Mesendoderm (in vitro differentiated cells): ENCODE results near the gene IL3.
"Not testable (repeated sequence)": the region's sequence is repeated elsewhere in the genome, so short reads cannot be mapped to it uniquely, and the experiment has no call there.

Source experiments
- DNase-seq: peaks from one replicate; pipeline ENCODE4 v3.0.0; 2013
- H2AK5ac ChIP-seq: 2 replicates; pipeline ENCODE4 v1.6.1; 2013; ENCODE audit warnings: low read length, inconsistent platforms
- H2BK120ac ChIP-seq: 2 replicates; pipeline ENCODE4 v1.6.1; 2013; ENCODE audit warnings: low read depth, mild to moderate bottlenecking, low read length, moderate library complexity, mixed read lengths
- H2BK15ac ChIP-seq: replicated peaks from 2 replicates; pipeline ENCODE4 v1.6.1; 2013; ENCODE audit warnings: low read depth, mild to moderate bottlenecking, moderate library complexity
- H2BK5ac ChIP-seq: 2 replicates; pipeline ENCODE4 v1.6.1; 2013; ENCODE audit warnings: low read length, inconsistent platforms
- H3K18ac ChIP-seq: 2 replicates; pipeline ENCODE4 v1.6.1; 2013; ENCODE audit warnings: mild to moderate bottlenecking, low read length, mixed read lengths
- H3K23ac ChIP-seq: one replicate; pipeline ENCODE4 v1.6.1; 2013; ENCODE audit warnings: low read length
- H3K27ac ChIP-seq: 2 replicates; pipeline ENCODE4 v1.5.1; 2013; ENCODE audit warnings: low read depth, mild to moderate bottlenecking, inconsistent platforms, low read length, moderate library complexity
- H3K27me3 ChIP-seq: 2 replicates; pipeline ENCODE4 v1.6.1; 2013; ENCODE audit warnings: low read length, control low read depth, mild to moderate bottlenecking, inconsistent platforms; ENCODE audit not compliant: insufficient read depth, poor library complexity
- H3K36me3 ChIP-seq: 2 replicates; pipeline ENCODE4 v1.6.1; 2013; ENCODE audit warnings: low read length, inconsistent platforms; ENCODE audit not compliant: control insufficient read depth, insufficient read depth
- H3K4ac ChIP-seq: one replicate; pipeline ENCODE4 v1.6.1; 2013; ENCODE audit warnings: low read depth, mild to moderate bottlenecking, low read length, moderate library complexity
- H3K4me1 ChIP-seq: 2 replicates; pipeline ENCODE4 v1.6.1; 2013; ENCODE audit warnings: low read depth, low read length, inconsistent platforms; ENCODE audit not compliant: control insufficient read depth
- H3K4me2 ChIP-seq: 2 replicates; pipeline ENCODE4 v1.6.1; 2013; ENCODE audit warnings: low read length
- H3K4me3 ChIP-seq: 2 replicates; pipeline ENCODE4 v1.5.1; 2013; ENCODE audit warnings: mild to moderate bottlenecking, low read length
- H3K56ac ChIP-seq: one replicate; pipeline ENCODE4 v1.6.1; 2013; ENCODE audit warnings: low read length
- H3K79me1 ChIP-seq: 2 replicates; pipeline ENCODE4 v1.6.1; 2013; ENCODE audit warnings: low read length, inconsistent platforms
- H3K79me2 ChIP-seq: 2 replicates; pipeline ENCODE4 v1.6.1; 2013; ENCODE audit warnings: mild to moderate bottlenecking, low read length; ENCODE audit not compliant: control insufficient read depth, insufficient read depth
- H3K9ac ChIP-seq: 2 replicates; pipeline ENCODE4 v1.6.1; 2013; ENCODE audit warnings: low read length, inconsistent platforms
- H4K5ac ChIP-seq: one replicate; pipeline ENCODE4 v1.6.1; 2013; ENCODE audit warnings: low read length
- H4K8ac ChIP-seq: one replicate; pipeline ENCODE4 v1.6.1; 2013; ENCODE audit warnings: low read depth, mild to moderate bottlenecking, control low read depth, low read length, moderate library complexity
- WGBS: extraction: QIAGEN DNeasy Blood & Tissue Kit; methylation state at CpG from one replicate; pipeline ENCODE4 v1.1.7; 2013; ENCODE audit warnings: low lambda C conversion rate, missing lambda C conversion rate; ENCODE audit not compliant: insufficient coverage; ENCODE audit errors: extremely low coverage; 5-methylcytosine and 5-hydroxymethylcytosine counted together

IL3 gene

DNA sequence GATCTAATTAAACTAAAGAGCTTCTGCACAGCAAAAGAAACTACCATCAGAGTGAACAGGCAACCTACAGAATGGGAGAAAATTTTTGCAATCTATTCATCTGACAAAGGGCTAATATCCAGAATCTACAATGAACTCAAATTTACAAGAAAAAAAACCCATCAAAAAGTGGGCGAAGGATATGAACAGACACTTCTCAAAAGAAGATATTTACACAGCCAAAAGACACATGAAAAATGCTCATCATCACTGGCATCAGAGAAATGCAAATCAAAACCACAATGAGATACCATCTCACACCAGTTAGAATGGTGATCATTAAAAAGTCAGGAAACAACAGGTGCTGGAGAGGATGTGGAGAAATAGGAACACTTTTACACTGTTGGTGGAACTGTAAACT lies 48.0 kb downstream of the IL3 start:
- not testable (repeated sequence) for H3K4ac ChIP-seq, H3K4me2 ChIP-seq, H3K79me2 ChIP-seq, H2BK120ac ChIP-seq, H3K4me3 ChIP-seq, H3K27me3 ChIP-seq, H2BK5ac ChIP-seq, H3K23ac ChIP-seq, H2AK5ac ChIP-seq, H4K8ac ChIP-seq, H3K27ac ChIP-seq, H4K5ac ChIP-seq, H2BK15ac ChIP-seq, H3K56ac ChIP-seq, H3K36me3 ChIP-seq, H3K4me1 ChIP-seq, H3K18ac ChIP-seq, H3K79me1 ChIP-seq, DNase-seq, H3K9ac ChIP-seq
- no CpG with 5 or more reads among the region's 1 CpG for WGBS

DNA sequence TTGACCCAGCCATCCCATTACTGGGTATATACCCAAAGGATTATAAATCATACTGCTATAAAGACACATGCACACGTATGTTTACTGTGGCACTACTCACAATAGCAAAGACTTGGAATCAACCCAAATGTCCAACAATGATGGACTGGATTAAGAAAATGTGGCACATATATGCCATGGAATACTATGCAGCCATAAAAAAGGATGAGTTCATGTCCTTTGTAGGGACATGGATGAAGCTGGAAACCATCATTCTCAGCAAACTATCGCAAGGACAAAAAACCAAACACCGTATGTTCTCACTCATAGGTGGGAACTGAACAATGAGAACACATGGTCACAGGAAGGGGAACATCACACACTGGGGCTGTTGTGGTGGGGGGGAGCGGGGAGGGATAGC lies 48.5 kb downstream of the IL3 start:
- not testable (repeated sequence) for H2BK120ac ChIP-seq, H3K36me3 ChIP-seq, H4K5ac ChIP-seq, H2BK15ac ChIP-seq, H3K27me3 ChIP-seq, H3K79me1 ChIP-seq, H3K4me1 ChIP-seq, H3K23ac ChIP-seq, H2BK5ac ChIP-seq, H3K4me2 ChIP-seq, DNase-seq, H2AK5ac ChIP-seq, H3K4me3 ChIP-seq, H3K27ac ChIP-seq, H3K4ac ChIP-seq, H4K8ac ChIP-seq, H3K56ac ChIP-seq, H3K18ac ChIP-seq, H3K9ac ChIP-seq, H3K79me2 ChIP-seq
- no CpG with 5 or more reads among the region's 4 CpGs for WGBS

DNA sequence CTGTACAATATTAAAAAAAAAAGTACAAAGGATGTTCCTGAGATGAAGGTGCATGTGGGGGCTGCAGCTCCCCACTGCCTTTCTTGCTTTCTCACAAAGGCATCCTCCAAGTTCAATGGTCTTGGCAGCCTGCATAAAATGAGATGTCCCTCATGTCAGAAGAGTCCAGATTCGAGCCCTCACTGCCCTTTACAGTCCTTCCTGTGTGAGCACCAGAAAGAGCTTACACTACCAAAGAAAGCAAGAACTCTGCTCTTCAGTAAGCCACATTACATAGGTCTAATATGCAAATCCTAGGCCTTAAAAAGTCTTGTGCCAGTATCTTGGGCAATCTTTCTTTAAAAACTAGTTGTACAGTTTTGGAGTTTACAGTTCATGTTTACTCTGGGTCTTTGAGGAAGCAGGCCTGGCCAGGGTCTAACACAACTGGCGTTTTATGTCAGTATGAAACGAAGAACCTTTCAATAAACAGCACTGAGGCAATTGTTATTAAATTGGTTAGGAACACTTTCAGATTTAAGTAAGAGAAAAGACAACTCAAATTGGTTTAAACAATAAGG lies 49.1 kb downstream of the IL3 start:
- H3K4me3 ChIP-seq: no peak overlapping the region
- H3K27ac ChIP-seq: no peak overlapping the region
- H2BK15ac ChIP-seq: no peak overlapping the region
- no peak overlapping the region for H3K4ac ChIP-seq
- no peak overlapping the region for H4K8ac ChIP-seq
- no peaks in the 10 kb centered on the region for H3K36me3 ChIP-seq
- no peaks in the 10 kb centered on the region for H3K4me1 ChIP-seq
- H3K27me3 ChIP-seq: no peaks in the 10 kb centered on the region
- no CpG with 5 or more reads among the region's 3 CpGs for WGBS
- no peak overlapping the region for H2BK5ac ChIP-seq
- H3K23ac ChIP-seq: no peak overlapping the region
- no peak overlapping the region for H2BK120ac ChIP-seq
- H3K79me1 ChIP-seq: no peaks in the 10 kb centered on the region
- H4K5ac ChIP-seq: no peak overlapping the region
- no peak overlapping the region for H3K9ac ChIP-seq
- H3K56ac ChIP-seq: no peak overlapping the region
- no peak overlapping the region for H2AK5ac ChIP-seq
- DNase-seq: no peak
- no peak overlapping the region for H3K18ac ChIP-seq
- no peak overlapping the region for H3K4me2 ChIP-seq
- no peaks in the 10 kb centered on the region for H3K79me2 ChIP-seq

- Histone ChIP-seq H3K79me2 (no peaks in the 10 kb centered on the region), H3K9ac (no peak overlapping the region)
- WGBS: no CpG with 5 or more reads among the region's 3 CpGs
Observed at GRCh38 chr5:132110195-132110594, 49.7 kb downstream of the IL3 start.

DNA sequence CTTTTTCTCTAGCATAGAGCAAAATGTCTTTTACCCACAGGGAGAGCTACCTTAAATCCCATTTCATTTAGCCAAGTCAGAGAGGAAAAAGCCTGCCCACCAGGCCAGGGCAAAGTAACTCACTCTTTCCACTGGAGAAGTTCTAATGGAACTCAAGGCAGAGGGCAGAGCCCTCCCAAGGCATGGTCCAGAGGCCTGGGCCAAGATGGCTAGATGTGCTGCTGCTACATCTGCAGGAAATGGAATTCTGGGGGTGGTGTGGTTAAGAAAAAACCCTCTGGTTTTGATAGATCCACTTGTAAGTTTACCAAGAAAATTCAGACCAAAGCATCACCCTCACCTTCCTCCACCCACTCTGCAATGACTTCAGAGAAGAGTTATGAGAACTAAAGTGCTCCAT lies 50.5 kb downstream of the IL3 start:
- H2BK5ac ChIP-seq: no peak overlapping the region
- H4K8ac ChIP-seq: no peak overlapping the region
- H3K56ac ChIP-seq: no peak overlapping the region
- H3K36me3 ChIP-seq: no peaks in the 10 kb centered on the region
- no peak overlapping the region for H3K27ac ChIP-seq
- H3K18ac ChIP-seq: no peak overlapping the region
- no peaks in the 10 kb centered on the region for H3K79me1 ChIP-seq
- H3K9ac ChIP-seq: no peak overlapping the region
- no peak overlapping the region for H3K4me2 ChIP-seq
- no peak overlapping the region for H4K5ac ChIP-seq
- H2BK120ac ChIP-seq: no peak overlapping the region
- no peak overlapping the region for H3K4ac ChIP-seq
- no peak overlapping the region for H2AK5ac ChIP-seq
- no peak for DNase-seq
- H3K27me3 ChIP-seq: no peaks in the 10 kb centered on the region
- H3K4me3 ChIP-seq: no peak overlapping the region
- no peak overlapping the region for H3K23ac ChIP-seq
- no peaks in the 10 kb centered on the region for H3K79me2 ChIP-seq
- no peaks in the 10 kb centered on the region for H3K4me1 ChIP-seq
- H2BK15ac ChIP-seq: no peak overlapping the region

More at GRCh38 chr5:132110195-132110594, 49.7 kb downstream of the IL3 start:
- Histone ChIP-seq H3K4me3 (no peak overlapping the region), H2BK5ac (no peak overlapping the region), H3K56ac (no peak overlapping the region), H3K4me2 (no peak overlapping the region), H3K27me3 (no peaks in the 10 kb centered on the region), H2AK5ac (no peak overlapping the region), H4K5ac (no peak overlapping the region), H4K8ac (no peak overlapping the region), H2BK15ac (no peak overlapping the region), H2BK120ac (no peak overlapping the region), H3K18ac (no peak overlapping the region), H3K79me1 (no peaks in the 10 kb centered on the region), H3K4ac (no peak overlapping the region), H3K4me1 (no peaks in the 10 kb centered on the region), H3K27ac (no peak overlapping the region), H3K23ac (no peak overlapping the region), H3K36me3 (no peaks in the 10 kb centered on the region)
- DNase-seq: no peak

DNA sequence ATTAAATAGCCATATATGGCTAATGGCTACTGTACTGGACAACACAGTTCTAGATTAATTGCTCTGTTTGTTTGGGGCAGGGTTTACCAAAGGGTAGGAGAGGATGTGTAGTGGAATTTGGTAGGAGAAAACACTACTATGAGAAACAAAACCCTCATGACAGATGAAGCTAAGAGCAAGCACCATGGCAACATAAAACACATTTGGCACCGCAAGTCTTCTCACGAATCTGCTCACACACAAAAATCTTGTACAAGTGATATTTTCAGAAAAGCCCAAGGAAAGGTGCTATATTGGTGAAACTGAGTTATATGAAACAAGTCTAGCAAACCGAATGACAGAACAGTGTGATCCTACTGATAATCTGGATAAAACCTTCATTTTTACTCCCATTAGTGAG lies 51.7 kb downstream of the IL3 start:
- H2BK5ac ChIP-seq: no peak overlapping the region
- no peaks in the 10 kb centered on the region for H3K27me3 ChIP-seq
- H3K56ac ChIP-seq: no peak overlapping the region
- H3K4me1 ChIP-seq: no peaks in the 10 kb centered on the region
- no peak overlapping the region for H3K4me2 ChIP-seq
- no peaks in the 10 kb centered on the region for H3K79me2 ChIP-seq
- H3K36me3 ChIP-seq: no peaks in the 10 kb centered on the region
- no peak overlapping the region for H3K18ac ChIP-seq
- H2AK5ac ChIP-seq: no peak overlapping the region
- no CpG with 5 or more reads among the region's 3 CpGs for WGBS
- H3K4ac ChIP-seq: no peak overlapping the region
- no peak overlapping the region for H3K4me3 ChIP-seq
- H4K8ac ChIP-seq: no peak overlapping the region
- no peak overlapping the region for H2BK15ac ChIP-seq
- no peaks in the 10 kb centered on the region for H3K79me1 ChIP-seq
- H3K9ac ChIP-seq: no peak overlapping the region
- H3K23ac ChIP-seq: no peak overlapping the region
- H4K5ac ChIP-seq: no peak overlapping the region
- no peak overlapping the region for H2BK120ac ChIP-seq
- no peak overlapping the region for H3K27ac ChIP-seq
- no peak for DNase-seq
